Measurements from ENCODE around the gene STK32C.

The STK32C gene

GRCh38 chr10:132242103-132242840 is 65.5 kb downstream of the STK32C start:
- DNase-seq: no peak

- DNase-seq: no peak
These were observed 66.3 kb downstream of the STK32C start for GRCh38 chr10:132241496-132241895.

- DNase-seq: no peak
These were observed 66.7 kb downstream of the STK32C start for GRCh38 chr10:132241086-132241485.

GRCh38 chr10:132240581-132240980 is 67.2 kb downstream of the STK32C start:
- DNase-seq: no peak

- DNase-seq: no peak
These were observed 67.6 kb downstream of the STK32C start for GRCh38 chr10:132240156-132240555.

- DNase-seq: no peak
These were observed 68.4 kb downstream of the STK32C start for GRCh38 chr10:132239126-132240031.

GRCh38 chr10:132238371-132239125 is 69.2 kb downstream of the STK32C start:
- no peak for DNase-seq

- DNase-seq: no peak
These were observed 69.9 kb downstream of the STK32C start for GRCh38 chr10:132237871-132238270.

GRCh38 chr10:132237396-132237795 is 70.4 kb downstream of the STK32C start:
- DNase-seq: no peak

- no peak for DNase-seq
These were observed 70.9 kb downstream of the STK32C start for GRCh38 chr10:132236881-132237280.

GRCh38 chr10:132236161-132236560 is 71.6 kb downstream of the STK32C start:
- no peak for DNase-seq

- DNase-seq: no peak
These were observed 72.9 kb downstream of the STK32C start for GRCh38 chr10:132234860-132235259.

- DNase-seq: no peak
These were observed 74.2 kb downstream of the STK32C start for GRCh38 chr10:132233501-132234085.

- no peak for DNase-seq
These were observed 74.8 kb downstream of the STK32C start for GRCh38 chr10:132232981-132233380.

GRCh38 chr10:132232023-132232951 is 75.5 kb downstream of the STK32C start:
- DNase-seq: no peak

GRCh38 chr10:132231656-132232022 is 76.1 kb downstream of the STK32C start:
- DNase-seq: no peak

- DNase-seq: no peak
These were observed 77.1 kb downstream of the STK32C start for GRCh38 chr10:132230557-132231210.

GRCh38 chr10:132229834-132230556 is 77.8 kb downstream of the STK32C start:
- no peak for DNase-seq

GRCh38 chr10:132229096-132229495 is 78.7 kb downstream of the STK32C start:
- no peak for DNase-seq

GRCh38 chr10:132228616-132229015 is 79.1 kb downstream of the STK32C start:
- DNase-seq: no peak

Data from effector CD4-positive, alpha-beta T cell (primary cell).